UCSD-AML1 (cell line): Measurements from ENCODE around the gene ZNF892.
A peak's percentile ranks its signal among the peaks of the same experiment; 100 is the strongest.
"Not testable (repeated sequence)": the region's sequence is repeated elsewhere in the genome, so short reads cannot be mapped to it uniquely, and the experiment has no call there.

Source experiments
- DNase-seq: peaks from one replicate; lab custom pipeline; 2025; ENCODE audit not compliant: unreplicated experiment; lab: John Stamatoyannopoulos, UW

The ZNF892 gene

DNA sequence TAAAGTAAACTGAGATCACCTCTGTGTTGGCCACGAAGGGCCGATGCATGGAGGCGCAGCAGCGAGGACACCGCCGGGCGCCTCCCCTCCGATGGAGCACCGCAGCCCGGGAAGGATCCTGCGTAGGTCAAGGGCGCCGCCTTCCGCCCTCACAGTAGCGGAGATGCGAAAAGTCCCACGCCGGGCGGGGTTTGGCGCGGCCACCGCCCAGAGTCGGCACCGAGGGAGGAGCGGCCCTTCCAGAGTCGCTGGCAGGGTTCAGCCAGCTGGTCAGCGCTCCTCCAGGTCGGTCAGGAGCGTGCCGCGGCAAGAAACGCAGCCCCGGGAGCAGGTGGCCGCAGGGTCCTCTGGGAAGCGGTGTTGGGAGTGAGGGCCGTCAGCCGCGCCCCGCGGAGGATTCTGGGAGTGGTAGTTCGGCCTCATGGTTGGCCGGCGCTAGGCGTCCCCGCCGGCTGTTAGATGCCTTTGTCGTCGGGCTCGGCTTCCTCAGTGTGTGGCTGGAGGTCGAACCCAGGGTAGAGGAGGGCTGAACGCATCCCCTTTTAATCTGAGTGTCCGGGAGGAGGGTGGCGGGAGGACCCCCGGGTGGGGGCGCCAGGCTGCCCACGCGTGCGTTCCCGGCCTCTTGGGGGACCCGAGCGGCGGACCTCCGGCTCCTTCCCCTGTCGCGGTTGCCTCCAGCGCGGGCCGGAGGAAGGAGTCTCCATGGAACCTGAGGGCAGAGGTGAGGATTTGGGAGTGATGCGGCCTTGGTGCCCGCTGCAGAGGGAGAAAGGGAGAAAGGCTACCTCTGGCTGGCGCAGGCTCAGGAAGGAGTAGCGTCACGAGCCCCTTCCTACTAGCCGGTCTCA is at the start of gene ZNF892:
ZNF892 (plus strand) TSS at position 411 of the 851 bp plus-strand sequence; CDS start at position 706, 295 bp downstream.
- DNase-seq = peak; percentile 82

DNA sequence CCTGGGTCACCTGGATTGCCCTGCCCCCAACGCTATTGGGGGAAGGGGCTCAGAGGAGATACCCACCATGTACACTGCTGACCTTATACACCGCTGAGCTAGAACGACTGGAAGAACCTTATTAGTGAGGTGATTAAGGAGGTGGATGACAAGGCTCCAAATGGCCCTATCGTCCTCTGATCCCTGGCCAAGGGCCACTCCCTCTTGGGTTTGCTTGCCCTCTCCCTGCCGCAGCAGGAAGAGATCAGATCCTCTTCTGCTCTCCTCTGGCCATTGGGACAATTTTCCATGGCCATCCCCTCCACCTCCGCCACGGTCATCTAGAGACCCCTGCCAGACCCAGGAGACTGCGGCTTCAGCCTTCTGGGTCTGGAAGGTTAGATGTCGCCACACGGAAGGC is 48.9 kb upstream of the ZNF892 start:
- no peak for DNase-seq

DNA sequence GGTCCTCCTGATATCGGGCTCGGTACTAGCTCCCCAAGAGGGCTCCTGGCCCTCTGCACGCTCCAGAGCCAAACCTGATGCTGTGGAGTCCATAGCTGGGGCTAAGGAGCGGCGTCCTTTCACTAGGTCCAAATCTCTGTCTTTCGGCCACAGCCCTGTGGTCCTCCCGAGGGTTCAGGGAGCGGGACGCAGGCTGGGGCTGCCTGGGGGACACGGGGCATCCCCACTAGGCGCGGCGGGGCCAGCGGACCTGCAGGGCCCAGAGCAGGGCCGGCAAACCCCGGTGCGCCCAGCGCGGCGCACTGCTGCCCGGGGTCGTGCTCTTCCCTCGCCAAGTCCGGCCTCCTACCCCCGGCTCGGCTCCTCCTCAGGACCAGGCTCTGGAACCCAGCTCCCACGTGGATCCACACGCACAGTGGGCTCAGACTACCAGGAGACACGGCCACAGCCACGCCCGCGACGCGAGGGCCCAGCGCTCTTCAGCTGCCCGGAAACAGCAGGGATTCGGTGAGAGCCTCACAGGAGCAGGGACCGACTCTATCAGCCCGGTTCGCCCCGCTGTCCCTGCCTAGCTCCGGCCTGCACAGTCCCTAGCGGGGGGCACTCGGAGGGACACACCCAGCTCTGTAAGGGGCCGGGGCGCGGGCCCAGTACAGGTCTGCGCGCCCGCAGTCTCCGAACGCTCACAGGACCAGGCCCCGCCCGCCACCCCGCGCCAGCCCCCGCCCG is 48.3 kb upstream of the ZNF892 start:
- no peak for DNase-seq

DNA sequence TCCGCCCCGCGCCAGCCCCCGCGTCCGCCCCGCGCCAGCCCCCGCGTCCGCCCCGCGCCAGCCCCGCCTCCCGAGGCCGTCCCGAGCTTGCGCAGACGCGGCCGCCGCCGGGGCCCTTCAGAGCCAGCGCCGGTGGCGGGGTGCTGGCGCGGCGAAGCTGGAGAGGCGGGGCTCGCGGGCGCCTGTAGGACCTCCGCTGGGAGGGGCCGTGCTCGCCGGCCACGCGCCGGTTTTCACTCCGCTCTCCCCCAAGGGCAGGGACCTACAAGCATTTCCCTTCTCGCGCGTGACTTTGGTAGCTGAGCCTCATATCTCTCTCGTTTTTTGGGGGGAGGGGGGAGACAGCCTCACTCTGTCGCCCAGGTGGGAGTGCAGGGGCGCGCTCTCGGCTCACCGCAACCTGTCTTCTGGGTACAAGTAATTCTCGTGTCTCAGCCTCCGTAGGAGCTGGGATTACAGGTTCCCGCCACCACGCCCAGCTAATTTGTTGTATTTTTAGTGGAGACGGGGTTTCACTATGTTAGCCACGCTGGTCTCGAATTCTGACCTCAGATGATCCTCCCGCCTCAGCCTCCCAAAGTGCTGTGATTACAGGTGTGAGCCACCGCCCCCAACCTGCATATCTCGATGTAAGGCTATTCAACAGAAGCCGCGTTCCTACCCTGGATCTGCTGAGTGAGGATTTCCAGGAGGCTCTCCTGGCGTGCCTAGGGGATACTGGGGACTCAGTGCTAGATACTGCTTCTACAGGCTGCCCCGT is 47.5 kb upstream of the ZNF892 start, which contains the start of gene ZNF514:
ZNF514 (minus strand) TSS at position 159 of the 760 bp plus-strand sequence. CDS start 6,595 bp downstream, outside the sequence.
- DNase-seq = peak; percentile 37

DNA sequence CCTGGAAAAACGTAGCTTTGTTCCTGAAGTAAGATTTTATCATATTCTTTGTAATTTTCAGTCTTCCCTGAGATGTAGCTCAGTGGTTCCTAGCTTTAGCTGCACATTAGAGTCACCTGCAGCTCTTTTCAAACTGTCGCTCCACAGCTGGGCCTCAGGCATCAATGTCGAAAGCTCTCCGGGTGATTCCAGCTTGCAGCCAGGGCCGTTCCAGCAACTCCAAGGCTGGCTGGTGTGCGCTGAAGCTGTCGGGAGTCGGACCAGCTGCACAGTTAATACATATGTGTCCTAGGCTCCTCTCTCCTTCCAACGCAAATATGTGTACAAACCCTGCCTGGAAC is 42.3 kb upstream of the ZNF892 start:
- DNase-seq = no peak

DNA sequence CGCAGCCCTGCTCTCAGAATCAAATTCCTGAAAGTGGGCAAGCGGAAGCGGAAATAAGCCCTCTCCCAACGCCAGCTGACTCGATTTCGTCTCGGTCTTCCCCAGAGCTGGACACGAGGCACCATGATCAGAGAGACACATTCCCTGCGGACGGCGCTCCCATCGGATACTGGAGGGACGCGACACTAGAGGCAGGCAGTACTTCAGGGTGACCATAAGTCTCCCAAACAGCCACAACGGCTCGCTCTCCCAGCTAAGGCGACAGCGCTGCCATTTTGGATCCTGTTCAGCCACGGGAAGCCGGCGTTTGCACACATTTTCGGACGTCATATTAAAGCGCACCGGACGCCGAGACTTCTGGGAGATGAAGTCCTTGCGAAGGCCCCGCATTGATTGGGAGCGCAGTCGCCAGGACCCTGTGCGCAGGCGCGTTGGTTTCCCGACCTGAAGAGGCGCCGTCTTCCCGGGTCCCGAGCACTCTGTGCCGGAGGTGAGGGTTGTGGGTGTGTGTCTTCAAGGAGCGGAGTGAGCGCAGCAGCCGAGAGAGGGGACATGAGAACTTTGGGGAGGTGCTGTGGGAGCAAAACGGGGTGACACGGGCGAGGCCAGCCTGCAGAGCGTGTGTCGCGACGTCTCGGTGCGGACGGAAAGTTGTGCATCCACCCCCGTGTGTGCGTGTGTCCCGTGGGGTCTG is 41.8 kb upstream of the ZNF892 start, which contains the start of gene ZNF2:
ZNF2 (plus strand) TSS at position 439 of the 694 bp plus-strand sequence. CDS start 10,418 bp downstream, outside the sequence.
- peak; percentile 96 for DNase-seq

DNA sequence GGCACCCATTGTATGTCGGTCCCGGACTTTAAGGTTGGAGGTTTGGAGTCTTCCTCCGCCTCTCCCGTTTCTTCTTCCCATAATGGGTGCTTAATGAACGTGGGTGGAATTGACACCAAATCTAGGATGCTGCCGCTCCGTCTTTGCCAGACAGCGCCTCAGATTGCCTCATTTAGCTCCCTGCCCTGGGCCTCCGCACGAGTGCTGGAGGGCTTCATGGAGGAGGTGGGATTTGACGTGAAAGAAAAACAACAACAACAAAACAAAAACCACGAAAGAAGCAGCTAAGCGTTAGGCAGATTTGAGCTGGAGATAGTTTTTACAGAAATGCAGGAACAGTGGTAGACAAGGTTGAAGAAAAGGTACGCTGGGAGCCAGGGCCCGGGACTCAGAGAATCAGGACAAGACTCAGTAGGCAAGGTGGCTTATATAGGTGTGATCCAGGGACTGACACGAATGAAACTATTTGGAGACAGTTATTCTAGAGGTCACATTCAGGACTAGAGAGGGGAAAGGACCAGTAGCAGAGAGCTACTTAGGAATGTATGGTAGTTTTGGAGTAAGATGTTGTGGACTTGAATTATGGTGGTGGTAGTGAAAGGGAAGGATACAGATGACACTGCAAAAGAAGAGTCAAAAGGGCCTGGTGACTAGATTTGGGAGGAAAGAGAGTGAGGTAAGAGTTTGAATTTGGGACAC is 41.1 kb upstream of the ZNF892 start:
- DNase-seq = no peak

DNA sequence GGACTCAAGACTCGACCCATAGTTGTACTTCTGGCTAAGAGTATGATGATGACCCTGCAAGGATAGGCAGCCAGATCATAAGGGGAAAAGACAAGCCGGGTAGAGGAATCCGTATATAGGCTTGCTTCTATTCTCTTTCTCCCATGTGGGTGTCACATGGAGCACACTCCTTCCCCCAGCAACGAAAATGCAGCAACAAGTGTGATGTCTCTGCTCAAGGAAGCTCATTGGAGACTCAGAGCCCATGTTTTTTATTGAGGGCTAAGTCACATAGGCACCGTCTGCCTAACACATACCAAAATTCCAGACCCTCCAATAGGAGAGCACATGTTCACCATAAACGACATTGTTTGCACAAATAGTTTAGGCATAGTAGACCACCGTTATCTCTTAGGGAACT is 35.4 kb upstream of the ZNF892 start:
- no peak for DNase-seq

DNA sequence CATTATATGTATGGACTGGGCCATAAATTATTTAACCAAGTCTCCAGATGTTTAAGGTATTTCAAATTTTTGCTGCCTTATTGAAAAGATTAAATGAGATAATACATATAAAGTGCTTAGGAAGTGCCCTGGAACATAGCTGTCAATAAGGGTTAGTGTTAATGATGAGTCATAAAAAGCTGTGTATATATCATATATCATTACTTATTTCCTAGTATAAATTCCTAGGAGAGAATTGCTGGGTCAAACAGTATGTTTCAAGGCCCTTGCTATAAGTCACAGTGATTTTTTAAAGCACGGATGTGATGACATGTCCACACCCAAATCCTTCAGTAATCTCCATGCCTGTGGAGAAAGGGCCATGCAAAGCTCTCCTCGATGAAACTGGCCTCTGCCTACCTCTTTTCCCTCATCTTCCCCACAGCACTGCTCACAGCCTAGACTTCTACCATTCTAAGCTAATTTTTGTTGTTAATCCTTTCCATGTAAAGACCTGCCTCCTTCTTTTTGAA is 33.2 kb upstream of the ZNF892 start:
- DNase-seq = no peak

DNA sequence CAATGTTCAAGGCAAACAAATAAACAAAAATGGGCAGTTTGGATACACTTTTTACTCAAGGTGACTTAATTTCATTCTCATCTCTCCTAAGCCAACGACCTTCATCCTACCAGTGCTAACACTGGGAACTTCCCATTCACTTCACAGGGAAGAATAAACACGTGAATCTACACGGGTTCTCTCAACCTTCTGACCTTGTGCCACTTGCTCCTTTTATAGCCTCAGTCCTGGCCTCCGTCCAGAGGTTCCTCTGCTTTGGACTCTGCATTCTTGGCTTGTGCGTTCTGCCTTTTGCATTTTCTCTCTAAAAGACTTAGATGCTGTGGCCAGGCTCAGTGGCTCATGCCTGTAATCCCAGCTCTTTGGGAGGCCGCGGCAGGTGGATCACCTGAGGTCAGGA is 27.9 kb upstream of the ZNF892 start:
- no peak for DNase-seq

DNA sequence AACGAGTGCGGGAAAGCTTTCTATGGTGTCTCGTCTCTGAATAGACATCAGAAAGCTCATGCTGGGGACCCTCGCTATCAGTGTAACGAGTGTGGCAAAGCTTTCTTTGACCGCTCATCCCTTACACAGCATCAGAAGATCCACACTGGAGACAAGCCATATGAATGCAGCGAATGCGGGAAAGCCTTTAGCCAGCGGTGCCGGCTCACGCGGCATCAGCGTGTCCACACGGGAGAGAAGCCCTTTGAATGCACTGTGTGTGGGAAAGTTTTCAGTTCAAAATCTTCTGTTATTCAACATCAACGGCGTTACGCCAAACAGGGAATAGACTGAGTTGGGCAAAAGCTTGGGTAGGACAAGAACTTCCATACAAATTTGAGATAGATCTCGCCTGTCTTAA is 25.5 kb upstream of the ZNF892 start:
- no peak for DNase-seq

DNA sequence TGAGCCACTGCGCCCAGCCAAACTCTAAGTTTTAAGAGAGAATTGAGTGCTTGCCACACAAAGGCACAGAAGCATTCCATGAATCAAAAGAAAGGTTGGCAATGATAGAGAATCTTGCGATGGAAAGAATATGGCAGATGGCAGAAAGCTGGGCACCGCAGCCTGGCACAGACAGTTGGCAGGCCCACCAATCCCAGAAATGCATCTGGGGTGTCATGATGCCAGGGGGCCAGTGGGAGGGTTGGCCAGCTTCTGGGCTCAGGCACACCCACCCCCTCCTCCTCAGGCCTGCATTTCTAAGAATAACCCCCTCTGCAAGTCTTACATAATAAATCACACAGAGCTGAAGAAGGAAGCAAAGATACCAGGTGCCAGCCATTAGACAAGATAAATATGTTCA is 22.1 kb upstream of the ZNF892 start:
- DNase-seq = no peak

DNA sequence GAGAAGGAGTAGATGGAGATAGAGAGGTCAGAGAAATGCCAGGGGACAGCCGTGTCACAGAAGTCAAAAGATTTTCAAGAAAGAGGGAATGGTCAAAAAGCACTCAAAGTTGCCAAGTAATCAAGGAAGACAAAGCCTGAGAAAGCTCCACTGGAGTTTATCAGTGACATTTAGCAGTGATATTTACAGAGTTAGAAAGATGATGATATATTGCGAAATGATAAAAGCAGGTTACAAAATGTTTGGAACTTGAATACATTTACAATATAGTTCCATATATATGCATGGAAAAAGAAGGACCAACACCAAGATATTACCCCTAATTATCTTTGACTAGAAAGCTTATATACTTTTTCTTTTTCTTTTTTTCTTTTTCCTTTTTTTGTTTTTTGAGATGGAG is 21.3 kb upstream of the ZNF892 start:
- no peak for DNase-seq

DNA sequence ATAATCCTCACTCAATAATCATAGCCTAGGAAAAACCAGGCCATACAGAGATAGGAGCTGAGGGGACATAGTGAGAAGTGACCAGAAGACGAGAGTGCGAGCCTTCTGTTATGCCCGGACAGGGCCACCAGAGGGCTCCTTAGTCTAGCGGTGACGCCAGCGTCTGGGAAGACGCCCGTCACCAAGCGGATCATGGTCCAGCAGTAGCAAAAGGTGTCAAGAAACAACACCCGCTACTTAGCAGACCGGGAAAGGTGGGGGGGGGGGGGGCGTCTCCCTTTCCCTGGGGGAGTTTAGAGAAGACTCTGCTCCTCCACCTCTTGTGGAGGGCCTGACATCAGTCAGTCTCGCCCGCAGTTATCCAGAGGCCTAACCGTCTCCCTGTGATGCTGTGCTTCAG is 14.4 kb upstream of the ZNF892 start:
- DNase-seq = not testable (repeated sequence)

DNA sequence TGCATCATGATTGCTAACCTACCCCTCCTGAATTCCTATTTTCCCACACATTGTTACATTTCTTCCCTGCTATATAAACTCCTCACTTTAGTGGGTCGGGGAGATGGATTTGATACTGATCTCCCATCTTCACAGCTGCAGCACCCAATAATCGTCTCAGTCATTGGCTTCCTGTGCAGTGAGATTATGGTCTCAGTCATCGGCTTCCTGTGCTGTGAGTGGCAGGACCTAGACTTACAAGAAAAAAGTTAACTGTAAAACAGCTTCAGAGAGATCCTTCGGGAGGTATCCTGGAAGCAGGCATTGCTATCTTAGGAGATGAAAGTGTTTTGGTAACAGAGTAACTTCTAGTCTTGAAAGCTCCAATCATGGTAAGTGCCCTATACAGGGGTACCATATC is 3.4 kb upstream of the ZNF892 start:
- no peak for DNase-seq

DNA sequence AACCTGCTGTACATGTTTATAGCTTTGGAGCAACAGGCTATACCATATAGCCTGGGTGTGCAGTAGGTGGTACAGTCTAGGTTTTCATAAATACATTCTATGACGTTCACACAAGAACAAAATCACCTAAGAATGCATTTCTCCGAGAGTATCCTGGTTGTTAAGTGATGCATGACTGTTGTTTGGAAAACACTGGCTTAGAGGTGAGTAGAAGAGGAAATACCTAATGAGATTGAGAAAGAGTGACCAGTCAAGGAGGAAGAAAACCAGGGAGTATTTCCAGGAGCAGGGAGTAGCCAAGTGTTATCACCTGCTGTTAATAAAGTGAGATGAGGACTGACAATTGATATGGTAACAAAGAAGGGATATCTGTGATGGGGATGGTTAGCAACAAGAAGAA is 2.9 kb upstream of the ZNF892 start:
- no peak for DNase-seq

DNA sequence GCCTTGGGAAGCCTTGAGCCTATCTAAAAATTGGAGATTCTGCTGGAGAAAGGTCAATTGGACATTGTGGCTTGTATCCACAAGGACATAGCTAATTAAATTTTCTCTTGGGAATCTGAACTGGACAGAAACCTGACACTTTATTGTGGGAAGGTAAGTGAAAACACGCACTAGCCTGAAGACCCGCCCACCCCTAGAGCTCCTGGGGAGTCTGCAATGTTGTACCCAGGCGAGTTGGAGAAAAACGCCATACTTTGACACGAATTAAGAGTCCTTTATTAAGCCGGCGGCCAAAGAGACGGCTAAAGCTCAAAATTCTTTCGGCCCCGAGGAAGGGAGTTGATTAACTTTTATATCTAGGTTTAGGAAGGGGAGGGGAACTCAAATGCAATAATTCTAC is 1.2 kb upstream of the ZNF892 start:
- no peak for DNase-seq

DNA sequence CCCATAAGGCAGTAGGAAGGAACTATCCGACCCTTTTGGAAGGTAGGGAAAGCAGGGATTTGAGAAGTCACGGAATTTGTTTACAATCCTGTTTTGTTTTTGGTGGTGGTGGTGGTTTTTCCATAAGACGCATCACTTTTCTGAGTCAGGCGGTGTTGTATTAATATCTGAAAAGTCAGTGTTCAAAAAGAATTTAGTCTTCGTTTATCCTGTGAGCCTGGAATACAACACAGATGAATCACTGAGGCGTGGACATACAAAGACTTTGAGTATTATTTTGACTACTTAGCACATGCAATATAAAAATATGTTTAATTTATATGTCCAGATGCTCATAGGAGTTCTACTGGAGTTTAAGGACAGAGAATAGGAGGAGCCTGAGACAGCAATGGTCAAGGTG is 785 bp downstream of the ZNF892 start:
- no peak for DNase-seq

DNA sequence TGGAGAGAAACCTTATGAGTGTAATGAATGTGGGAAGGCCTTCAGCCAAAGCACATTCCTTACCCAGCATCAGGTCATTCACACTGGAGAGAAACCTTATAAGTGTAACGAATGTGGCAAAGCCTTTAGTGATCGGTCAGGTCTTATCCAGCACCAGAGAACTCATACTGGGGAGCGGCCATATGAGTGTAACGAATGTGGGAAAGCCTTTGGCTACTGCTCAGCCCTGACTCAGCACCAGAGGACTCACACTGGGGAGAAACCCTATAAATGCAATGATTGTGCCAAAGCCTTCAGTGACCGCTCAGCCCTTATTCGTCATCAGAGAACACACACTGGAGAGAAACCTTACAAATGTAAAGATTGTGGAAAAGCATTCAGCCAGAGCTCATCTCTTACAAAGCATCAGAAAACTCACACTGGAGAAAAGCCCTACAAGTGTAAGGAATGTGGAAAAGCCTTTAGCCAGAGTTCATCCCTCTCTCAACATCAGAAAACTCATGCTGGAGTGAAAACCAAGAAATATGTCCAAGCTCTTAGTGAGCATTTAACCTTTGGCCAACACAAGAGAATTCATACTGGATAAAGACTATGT is 7.8 kb downstream of the ZNF892 start:
- DNase-seq = no peak

DNA sequence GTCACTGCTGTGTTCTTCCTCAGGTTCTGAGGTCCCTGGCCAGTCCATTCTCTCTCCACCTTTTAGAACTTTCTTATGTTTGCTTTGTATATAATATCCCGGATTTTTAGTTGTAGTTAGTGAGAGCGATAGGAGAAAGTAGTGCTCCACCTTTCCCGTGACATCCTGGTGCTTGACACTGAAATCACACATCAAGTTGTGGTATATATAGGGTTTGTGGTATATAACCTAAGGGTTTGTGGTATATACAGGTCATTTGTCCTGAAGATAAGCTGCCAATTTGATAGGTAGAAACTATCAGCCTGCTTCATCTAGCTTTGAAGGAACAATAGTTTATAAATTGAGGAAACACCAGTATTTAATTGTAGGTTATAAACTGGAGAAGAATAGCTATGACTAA is 13.1 kb downstream of the ZNF892 start:
- no peak for DNase-seq
